NK-92 (cell line): ENCODE results near the gene MIER2.
"Not testable (repeated sequence)": the region's sequence is repeated elsewhere in the genome, so short reads cannot be mapped to it uniquely, and the experiment has no call there.

Experiments used
- DNase-seq: peaks from one replicate; lab custom pipeline; 2025; ENCODE audit not compliant: unreplicated experiment; lab: John Stamatoyannopoulos, UW

Gene MIER2

DNA sequence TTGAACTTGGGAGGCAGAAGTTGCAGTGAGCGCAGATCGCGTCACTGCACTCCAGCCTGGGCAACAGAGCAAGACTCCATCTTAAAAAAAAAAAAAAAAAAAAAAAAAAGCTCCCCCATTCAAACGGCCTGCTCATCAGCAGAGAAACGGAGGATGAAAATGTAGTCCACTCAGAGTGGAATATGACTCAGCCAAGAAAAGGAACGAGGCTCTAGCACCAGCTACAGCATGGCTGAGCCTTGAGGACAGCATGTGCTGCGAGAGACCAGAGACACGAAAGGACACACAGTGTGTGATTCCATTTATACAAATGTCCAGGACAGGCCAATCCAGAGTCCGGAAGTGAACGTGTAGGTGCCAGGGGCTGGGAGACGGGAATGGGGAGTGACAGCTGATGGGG, 18.1 kb upstream of the MIER2 start:
- DNase-seq = no peak

DNA sequence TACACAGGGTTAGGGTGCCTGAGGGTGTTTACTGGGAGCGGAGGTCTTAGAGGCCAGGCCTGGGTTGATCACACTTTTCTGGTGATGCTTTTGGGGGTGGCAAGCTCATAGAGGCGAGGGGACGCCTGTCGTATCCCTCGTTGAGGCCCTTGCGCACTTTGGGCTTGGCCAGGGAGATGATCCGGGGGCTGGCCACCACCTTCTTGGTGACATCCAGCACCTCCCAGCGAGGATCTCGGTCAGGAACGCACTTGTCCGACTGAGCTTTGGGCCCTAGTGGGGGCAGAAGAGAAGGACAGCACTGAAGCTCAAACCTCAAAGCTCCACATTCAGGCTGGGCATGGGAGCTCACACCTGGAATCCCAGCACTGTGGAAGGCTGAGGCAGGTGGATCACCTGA, 17.6 kb upstream of the MIER2 start:
- no peak for DNase-seq

DNA sequence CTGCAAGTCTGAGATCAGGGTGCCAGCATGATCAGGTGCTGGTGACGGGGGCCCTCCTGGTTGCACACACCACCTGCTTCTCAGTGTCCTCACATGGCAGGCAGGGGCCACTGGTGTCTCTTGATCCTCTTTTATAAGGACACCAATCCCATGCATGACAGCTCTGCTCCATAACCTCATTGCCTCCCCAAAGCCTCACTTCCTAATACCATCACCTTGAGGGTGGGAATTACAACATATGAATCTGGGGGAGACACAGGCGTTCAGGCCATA, 15.0 kb upstream of the MIER2 start:
- DNase-seq = no peak

DNA sequence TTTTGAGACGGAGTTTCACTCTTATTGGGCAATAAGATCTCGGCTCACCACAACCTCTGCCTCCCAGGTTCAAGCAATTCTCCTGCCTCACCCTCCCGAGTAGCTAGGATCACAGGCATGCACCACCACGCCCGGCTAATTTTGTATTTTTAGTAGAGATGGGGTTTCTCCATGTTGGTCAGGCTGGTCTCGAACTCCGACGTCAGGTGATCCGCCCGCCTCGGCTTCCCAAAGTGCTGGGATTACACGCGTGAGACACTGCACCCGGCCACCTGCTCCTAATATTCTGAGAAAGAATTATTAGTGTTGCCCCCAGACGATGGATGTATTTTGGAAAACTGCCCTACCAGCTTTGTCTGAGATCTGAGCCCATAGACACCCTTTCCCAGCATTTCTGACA, 10.9 kb upstream of the MIER2 start:
- DNase-seq = not testable (repeated sequence)

GRCh38 chr19:355134-355533, 10.5 kb upstream of the MIER2 start:
- DNase-seq = no peak

GRCh38 chr19:351976-352625, 7.5 kb upstream of the MIER2 start:
- DNase-seq = no peak

GRCh38 chr19:347946-348861, 3.6 kb upstream of the MIER2 start:
- DNase-seq = no peak

- no peak for DNase-seq
Observed at GRCh38 chr19:345320-345879, 804 bp upstream of the MIER2 start.

DNA sequence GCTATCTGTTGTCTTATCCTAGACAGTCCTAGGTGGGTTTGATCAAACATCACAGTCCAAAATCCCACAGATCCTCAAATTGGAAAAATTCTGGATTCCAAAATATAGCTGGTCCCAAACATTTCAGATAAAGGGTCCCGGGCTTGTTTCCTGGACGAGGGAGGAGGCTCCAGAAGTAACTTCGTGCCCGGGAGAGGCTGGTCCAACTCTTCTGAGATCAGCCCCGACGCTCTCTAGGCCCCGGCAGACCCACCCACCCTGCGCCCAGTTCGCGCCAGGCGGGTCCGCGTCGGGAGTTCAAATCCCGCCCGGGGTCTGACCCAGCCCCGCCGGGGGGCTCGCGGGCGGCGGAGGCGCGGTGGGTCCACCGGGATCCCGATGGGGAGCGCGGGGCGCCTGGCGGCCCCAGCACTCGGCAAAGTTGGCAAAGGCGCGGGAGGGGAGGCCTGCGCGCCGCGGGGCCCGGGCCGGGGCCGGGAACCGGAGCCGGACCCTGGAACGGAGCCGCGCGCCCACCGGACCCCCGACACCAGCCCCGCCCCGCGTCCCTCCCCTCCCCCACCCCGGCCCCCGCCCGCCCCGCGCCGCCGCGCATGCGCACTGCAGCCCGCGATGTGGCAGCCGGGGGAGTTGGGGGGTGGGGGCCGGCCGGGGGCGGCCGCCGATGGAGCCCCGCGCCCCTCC, 513 bp downstream of the MIER2 start:
- no peak for DNase-seq

GRCh38 chr19:343451-343931, 1.1 kb downstream of the MIER2 start:
- no peak for DNase-seq

DNA sequence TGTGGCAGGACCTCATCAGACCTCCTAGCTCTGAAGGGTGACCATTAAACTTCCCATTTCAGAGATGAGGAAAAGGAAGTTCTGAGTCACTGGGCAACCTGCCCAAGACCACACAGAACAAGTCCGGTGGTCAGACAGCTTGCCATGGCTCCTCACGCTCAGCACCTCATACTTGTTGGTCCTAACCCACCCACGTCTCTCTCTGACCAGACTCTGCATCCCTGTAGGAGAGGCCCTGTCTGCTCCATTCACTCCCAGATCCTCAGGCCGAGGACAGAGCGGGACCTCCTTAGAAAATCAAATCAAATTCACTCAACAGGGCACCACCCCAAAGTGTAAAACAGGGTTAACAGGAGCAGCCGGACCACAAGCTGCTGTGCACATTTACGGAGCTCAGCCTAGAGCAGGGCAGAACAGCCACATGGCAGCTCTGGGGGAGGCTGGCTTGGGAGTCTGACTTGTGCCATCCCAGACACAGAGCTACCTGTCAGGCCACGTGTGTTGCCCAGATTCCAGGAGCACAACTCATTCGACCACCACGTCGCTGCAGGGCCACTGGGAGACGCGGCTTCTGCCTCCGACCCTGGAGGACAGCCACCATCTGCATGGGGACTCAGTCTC, 1.7 kb downstream of the MIER2 start:
- no peak for DNase-seq

GRCh38 chr19:342128-342455, 2.5 kb downstream of the MIER2 start:
- no peak for DNase-seq

GRCh38 chr19:341386-342127, 3.0 kb downstream of the MIER2 start:
- DNase-seq = no peak

DNA sequence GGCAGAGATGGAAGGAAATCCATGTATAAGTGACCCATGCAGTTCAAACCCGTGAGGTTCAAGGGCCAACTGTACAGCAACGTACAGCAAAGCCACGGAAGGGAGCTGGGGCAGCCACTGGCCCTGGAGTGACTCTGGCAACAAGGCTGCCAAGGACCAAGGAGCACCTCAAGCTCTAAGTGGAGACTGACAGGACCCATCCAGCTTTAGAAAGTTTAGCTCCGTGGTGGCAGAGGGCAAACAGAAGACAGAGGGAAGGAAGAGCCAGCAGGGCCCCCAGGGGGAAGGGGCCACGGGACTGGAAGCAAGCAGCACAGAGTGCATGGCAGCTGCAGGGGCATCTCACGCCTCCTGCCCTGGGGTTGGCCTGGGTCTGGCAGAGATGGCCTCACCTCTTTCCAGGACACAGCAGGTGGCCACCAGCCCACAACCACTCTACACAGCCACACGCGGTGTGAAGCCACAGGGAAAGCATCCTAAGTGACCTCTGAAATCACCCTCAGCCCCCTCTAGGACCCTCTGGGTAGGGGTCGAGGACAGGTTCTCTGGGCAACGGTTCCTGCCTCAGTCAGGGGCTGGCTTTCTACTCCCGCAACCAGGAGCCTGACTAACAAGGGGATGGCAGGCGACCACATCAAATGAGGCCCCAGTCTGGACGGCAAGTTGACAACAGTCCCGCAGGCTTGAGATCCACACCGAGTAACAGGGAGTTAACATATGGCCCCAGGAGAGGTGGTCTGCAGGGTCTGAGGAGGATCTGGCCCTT, 3.8 kb downstream of the MIER2 start:
- no peak for DNase-seq

DNA sequence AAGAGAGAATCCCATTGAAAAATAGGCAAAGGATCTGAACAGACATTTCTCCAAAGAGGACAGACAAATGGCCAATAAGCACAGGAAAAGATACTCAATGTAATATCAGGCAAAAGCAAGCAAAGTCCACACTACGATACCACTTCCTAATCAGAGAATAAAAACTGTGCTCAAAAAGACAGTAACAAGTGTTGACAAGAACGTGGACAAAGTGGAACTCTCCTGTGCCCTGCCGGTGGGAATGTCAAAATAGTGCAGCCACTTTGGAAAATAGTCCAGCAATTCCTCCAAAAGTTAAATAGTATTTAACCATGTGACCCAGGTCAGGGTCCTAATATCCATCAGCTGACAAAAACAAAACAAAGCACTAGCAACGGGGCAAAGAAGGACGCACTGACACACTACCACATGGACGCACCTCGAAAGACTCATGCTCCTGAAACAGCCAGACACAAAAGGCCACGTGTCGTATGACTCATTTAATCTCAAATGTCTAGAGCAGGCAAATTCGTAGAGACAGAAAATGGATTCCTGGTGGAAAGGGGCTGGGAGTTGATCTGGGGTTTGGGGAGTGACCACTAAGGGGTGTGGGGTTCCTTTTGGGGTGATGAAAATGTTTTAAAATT, 5.2 kb downstream of the MIER2 start:
- DNase-seq = no peak

GRCh38 chr19:338421-338820, 6.2 kb downstream of the MIER2 start:
- no peak for DNase-seq

DNA sequence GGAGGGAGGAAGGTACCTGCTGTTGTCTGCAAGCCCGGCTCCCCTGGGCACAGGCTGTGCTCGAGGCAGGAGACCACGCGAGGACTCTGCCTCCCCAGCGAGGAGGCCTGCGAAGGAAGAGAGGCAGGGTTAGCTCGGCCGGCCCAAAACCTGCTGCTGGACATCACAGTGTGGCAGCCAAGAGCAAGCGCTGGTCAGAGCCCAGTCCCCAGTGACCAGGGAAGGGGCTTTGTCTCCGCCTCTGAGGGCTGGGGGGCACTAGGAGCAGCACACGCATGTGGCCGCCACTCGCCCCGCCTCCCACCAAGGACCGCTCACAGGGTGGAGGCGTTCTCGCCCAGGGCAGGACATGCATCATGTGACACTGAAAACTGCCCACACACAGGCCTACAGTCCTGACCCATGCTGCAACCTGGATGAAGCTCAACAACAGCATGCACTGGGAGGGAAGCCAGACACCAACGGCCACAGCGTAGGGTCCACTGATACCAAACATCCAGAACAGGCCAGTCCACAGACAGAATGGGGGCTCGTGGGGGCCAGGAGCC, 8.5 kb downstream of the MIER2 start:
- no peak for DNase-seq

- no peak for DNase-seq
Observed at GRCh38 chr19:335486-336066, 9.0 kb downstream of the MIER2 start.

- DNase-seq = no peak
Observed at GRCh38 chr19:335072-335471, 9.5 kb downstream of the MIER2 start.
